Measurements from ENCODE around the gene KIFC1. TPM values are rescaled to one million over a fixed set of nuclear protein-coding genes. Genes with fewer than 3 reads are reported as not detected.
"Not testable (repeated sequence)": the region's sequence is repeated elsewhere in the genome, so short reads cannot be mapped to it uniquely, and the experiment has no call there.

Gene KIFC1
- total RNA-seq (2014; rRNA removed; shearing (Covaris generic)) = 14.4 and 14.5 TPM in 2 replicates
- 3.9 and 4.0 TPM in 2 replicates for polyA plus RNA-seq (2016; fragmentation: Nextera tagmentation; extraction: Ambion mirVana)

- Histone ChIP-seq H3K36me3 (ENCODE audit: low read depth) (no peaks in the 10 kb centered on the region), H3K27me3 (replicated peaks; ENCODE audit: insufficient read depth) (no peaks in the 10 kb centered on the region), H3K4me2 (ENCODE audit: unreplicated experiment) (peak within 1 kb of the TSS; percentile 84), H3K27ac (peak within 1 kb of the TSS; percentile 91), H2AFZ (peak within 1 kb of the TSS; percentile 95), H3K9me2 (ENCODE audit: insufficient read depth) (no peaks in the 10 kb centered on the region), H3K79me2 (ENCODE audit: insufficient read depth) (peaks cover 44% of the 10 kb centered on the region), H3K4me3 (peak within 1 kb of the TSS; percentile 84), H3K9me3 (ENCODE audit: low read depth) (no peaks in the 10 kb centered on the region), H3F3A (ENCODE audit: insufficient read depth) (peaks cover 13% of the 10 kb centered on the region; the same call in 1 of the 2 replicates), H4K20me1 (ENCODE audit: insufficient read depth) (no peaks in the 10 kb centered on the region), H3K4me1 (ENCODE audit: insufficient read depth) (peaks cover 8% of the 10 kb centered on the region; the same call in 1 of the 2 replicates), H3K9ac (peak within 1 kb of the TSS; percentile 85)
- 1% methylated on average over 65 to 67 of the region's 67 CpGs for WGBS, 2 experiments (ENCODE audit: low coverage in 1 of 2, low lambda C conversion rate in 2 of 2, missing lambda C conversion rate in 2 of 2)
- DNase-seq = peak; percentile 100
- no peak for TF ChIP-seq EZH2 (IDR thresholded peaks at IDR 0.05; ENCODE audit: insufficient read depth, poor library complexity, severe bottlenecking)
- TF ChIP-seq EZH2phosphoT487 (IDR thresholded peaks at IDR 0.05; ENCODE audit: insufficient read depth, low read depth) = no peak
- in situ Hi-C loops (cut with MboI) = no loop called here
Observed at GRCh38 chr6:33391278-33391921, at the start of gene KIFC1. KIFC1 (plus strand) TSS chr6:33391823; CDS start chr6:33391986, 163 bp downstream.

GRCh38 chr6:33343606-33343952 is 48.0 kb upstream of the KIFC1 start:
- H3K4me1 ChIP-seq (ENCODE audit: insufficient read depth); H3K79me2 ChIP-seq (ENCODE audit: insufficient read depth); H3K9me2 ChIP-seq (ENCODE audit: insufficient read depth); H3F3A ChIP-seq (ENCODE audit: insufficient read depth); DNase-seq; H3K27ac ChIP-seq; H3K9ac ChIP-seq; H3K4me2 ChIP-seq (ENCODE audit: unreplicated experiment); H3K36me3 ChIP-seq (ENCODE audit: low read depth); H3K4me3 ChIP-seq; H3K27me3 ChIP-seq (replicated peaks; ENCODE audit: insufficient read depth); H3K9me3 ChIP-seq (ENCODE audit: low read depth); in situ Hi-C loops (cut with MboI); H4K20me1 ChIP-seq (ENCODE audit: insufficient read depth); H2AFZ ChIP-seq: not testable (repeated sequence)
- 89 to 93% methylated on average over 7 of the region's 7 CpGs for WGBS, 2 experiments (ENCODE audit: low coverage in 1 of 2, low lambda C conversion rate in 2 of 2, missing lambda C conversion rate in 2 of 2)

- H3K4me2 ChIP-seq (ENCODE audit: unreplicated experiment) = no peak overlapping the region
- H3K9me3 ChIP-seq (ENCODE audit: low read depth) = no peaks in the 10 kb centered on the region
- no peak overlapping the region for H3K4me3 ChIP-seq
- H3K36me3 ChIP-seq (ENCODE audit: low read depth) = no peaks in the 10 kb centered on the region
- 62 to 66% methylated on average over 6 of the region's 6 CpGs for WGBS, 2 experiments (ENCODE audit: low coverage in 1 of 2, low lambda C conversion rate in 2 of 2, missing lambda C conversion rate in 2 of 2)
- in situ Hi-C loops (cut with MboI) = no loop called here
- H4K20me1 ChIP-seq (ENCODE audit: insufficient read depth) = no peaks in the 10 kb centered on the region
- 0 out of 2 replicates have a peak, but pooled peaks cover 8% of the 10 kb centered on the region for H3K4me1 ChIP-seq (ENCODE audit: insufficient read depth)
- H3K27me3 ChIP-seq (replicated peaks; ENCODE audit: insufficient read depth) = no peaks in the 10 kb centered on the region
- no peak overlapping the region for H3K27ac ChIP-seq
- H3F3A ChIP-seq (ENCODE audit: insufficient read depth) = no peaks in the 10 kb centered on the region
- H3K9ac ChIP-seq = no peak overlapping the region
- no peak for TF ChIP-seq EZH2phosphoT487 (IDR thresholded peaks at IDR 0.05; ENCODE audit: insufficient read depth, low read depth)
- no peak for TF ChIP-seq EZH2 (IDR thresholded peaks at IDR 0.05; ENCODE audit: insufficient read depth, poor library complexity, severe bottlenecking)
- no peaks in the 10 kb centered on the region for H3K79me2 ChIP-seq (ENCODE audit: insufficient read depth)
- H2AFZ ChIP-seq = no peak overlapping the region
- no peaks in the 10 kb centered on the region for H3K9me2 ChIP-seq (ENCODE audit: insufficient read depth)
- DNase-seq = no peak
Observed at GRCh38 chr6:33343953-33344611, 47.5 kb upstream of the KIFC1 start.

GRCh38 chr6:33344701-33345697 is 46.6 kb upstream of the KIFC1 start:
- Histone ChIP-seq H3K9me3 (ENCODE audit: low read depth) (no peaks in the 10 kb centered on the region), H3K27me3 (replicated peaks; ENCODE audit: insufficient read depth) (no peaks in the 10 kb centered on the region), H3K4me3 (0 out of 2 replicates have a peak overlapping the region, but pooled peaks have one; percentile 2), H3K9ac (no peak overlapping the region), H3K4me2 (ENCODE audit: unreplicated experiment) (peak overlapping the region; percentile 53), H3F3A (ENCODE audit: insufficient read depth) (no peaks in the 10 kb centered on the region), H3K4me1 (ENCODE audit: insufficient read depth) (0 out of 2 replicates have a peak, but pooled peaks cover 8% of the 10 kb centered on the region), H4K20me1 (ENCODE audit: insufficient read depth) (no peaks in the 10 kb centered on the region), H2AFZ (0 out of 2 replicates have a peak overlapping the region, but pooled peaks have one; percentile 2), H3K27ac (no peak overlapping the region), H3K36me3 (ENCODE audit: low read depth) (no peaks in the 10 kb centered on the region), H3K9me2 (ENCODE audit: insufficient read depth) (no peaks in the 10 kb centered on the region), H3K79me2 (ENCODE audit: insufficient read depth) (no peaks in the 10 kb centered on the region)
- in situ Hi-C loops (cut with MboI) = no loop called here
- WGBS, 2 experiments (ENCODE audit: low coverage in 1 of 2, low lambda C conversion rate in 2 of 2, missing lambda C conversion rate in 2 of 2) = 13 to 14% methylated on average over 22 of the region's 22 CpGs
- peak; percentile 77 for DNase-seq
- TF ChIP-seq EZH2phosphoT487 (IDR thresholded peaks at IDR 0.05; ENCODE audit: insufficient read depth, low read depth) (no peak), EZH2 (IDR thresholded peaks at IDR 0.05; ENCODE audit: insufficient read depth, poor library complexity, severe bottlenecking) (no peak)

GRCh38 chr6:33346972-33347371 is 44.7 kb upstream of the KIFC1 start:
- H3K9me2 ChIP-seq (ENCODE audit: insufficient read depth); H3K9me3 ChIP-seq (ENCODE audit: low read depth); H4K20me1 ChIP-seq (ENCODE audit: insufficient read depth); H3K4me1 ChIP-seq (ENCODE audit: insufficient read depth); H2AFZ ChIP-seq; H3K9ac ChIP-seq; in situ Hi-C loops (cut with MboI); H3K79me2 ChIP-seq (ENCODE audit: insufficient read depth); H3K27ac ChIP-seq; H3K36me3 ChIP-seq (ENCODE audit: low read depth); H3F3A ChIP-seq (ENCODE audit: insufficient read depth); H3K4me3 ChIP-seq; H3K27me3 ChIP-seq (replicated peaks; ENCODE audit: insufficient read depth); H3K4me2 ChIP-seq (ENCODE audit: unreplicated experiment): not testable (repeated sequence)
- peak; percentile 81 for DNase-seq
- WGBS, 2 experiments (ENCODE audit: low coverage in 1 of 2, low lambda C conversion rate in 2 of 2, missing lambda C conversion rate in 2 of 2) = 30 to 32% methylated on average over 5 of the region's 5 CpGs
